SU-DHL-6 (cell line): ENCODE measurements around the gene FAM131B.

Source experiments
- EZH2phosphoT487 ChIP-seq: fragments of 200-600 bp; sonication (generic), shearing (Covaris generic); conservative IDR thresholded peaks from 2 replicates; pipeline ENCODE4 v1.6.1; 2018; ENCODE audit warnings: mild to moderate bottlenecking, antibody characterized with exemption, low read length, moderate library complexity, mixed read lengths
- TF ChIP-seq, protein P1 (sequence below): fragments of 200-600 bp; sonication (generic); IDR thresholded peaks from one replicate; pipeline ENCODE4 v1.5.1; 2017; ENCODE audit warnings: antibody characterized with exemption, mild to moderate bottlenecking, low read length, moderate library complexity; ENCODE audit not compliant: insufficient read depth, poor library complexity, severe bottlenecking

DNA sequence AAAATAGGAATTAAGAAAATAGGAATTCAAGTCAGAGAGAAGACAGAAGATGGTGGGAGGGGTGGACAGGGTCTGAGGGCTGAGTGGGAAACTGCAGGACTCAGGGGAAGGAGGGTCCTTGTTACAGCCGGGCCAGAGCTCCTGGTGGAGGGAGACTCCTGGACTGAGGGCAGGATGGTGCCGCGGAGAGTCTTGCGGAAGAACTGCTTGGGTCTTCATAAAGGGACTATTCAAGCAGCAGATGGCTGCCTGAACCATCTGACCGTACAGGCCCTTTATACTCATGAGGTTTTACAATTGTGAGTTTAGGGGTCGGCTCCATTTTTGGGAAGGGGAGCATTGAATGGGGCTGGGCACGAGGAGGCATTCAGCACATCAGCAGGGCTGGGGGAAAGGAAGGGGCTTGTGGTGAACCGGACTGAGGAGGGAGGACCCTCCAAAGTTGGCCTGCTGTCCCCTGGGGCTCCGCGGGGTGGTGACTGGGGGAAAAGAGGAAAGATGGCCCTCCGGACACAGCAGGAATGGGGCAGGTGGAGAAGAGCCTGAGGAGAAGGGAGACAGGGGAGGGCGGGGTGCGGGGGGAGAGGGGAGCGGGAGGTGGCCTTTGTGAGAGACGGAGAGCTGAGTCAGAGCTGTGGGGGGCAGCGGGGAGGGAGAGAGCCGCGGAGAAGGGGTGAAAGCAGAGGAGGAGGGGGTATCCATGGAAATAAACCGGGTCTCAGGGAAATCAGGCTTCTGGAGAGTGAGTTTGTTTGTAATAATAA is 1.5 kb downstream of the FAM131B start:
- TF ChIP-seq, protein P1, sequence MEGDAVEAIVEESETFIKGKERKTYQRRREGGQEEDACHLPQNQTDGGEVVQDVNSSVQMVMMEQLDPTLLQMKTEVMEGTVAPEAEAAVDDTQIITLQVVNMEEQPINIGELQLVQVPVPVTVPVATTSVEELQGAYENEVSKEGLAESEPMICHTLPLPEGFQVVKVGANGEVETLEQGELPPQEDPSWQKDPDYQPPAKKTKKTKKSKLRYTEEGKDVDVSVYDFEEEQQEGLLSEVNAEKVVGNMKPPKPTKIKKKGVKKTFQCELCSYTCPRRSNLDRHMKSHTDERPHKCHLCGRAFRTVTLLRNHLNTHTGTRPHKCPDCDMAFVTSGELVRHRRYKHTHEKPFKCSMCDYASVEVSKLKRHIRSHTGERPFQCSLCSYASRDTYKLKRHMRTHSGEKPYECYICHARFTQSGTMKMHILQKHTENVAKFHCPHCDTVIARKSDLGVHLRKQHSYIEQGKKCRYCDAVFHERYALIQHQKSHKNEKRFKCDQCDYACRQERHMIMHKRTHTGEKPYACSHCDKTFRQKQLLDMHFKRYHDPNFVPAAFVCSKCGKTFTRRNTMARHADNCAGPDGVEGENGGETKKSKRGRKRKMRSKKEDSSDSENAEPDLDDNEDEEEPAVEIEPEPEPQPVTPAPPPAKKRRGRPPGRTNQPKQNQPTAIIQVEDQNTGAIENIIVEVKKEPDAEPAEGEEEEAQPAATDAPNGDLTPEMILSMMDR, result no peak
- no peak for TF ChIP-seq EZH2phosphoT487
